ENCODE results near the gene CCNA2.

The CCNA2 gene

GRCh38 chr4:121800961-121801714, 22.5 kb downstream of the CCNA2 start, which contains the start of gene EXOSC9:
Gene EXOSC9, plus strand, starts transcription at chr4:121801323. Its CDS starts 102 bp downstream, at chr4:121801425.
- peak; percentile 93 for DNase-seq

GRCh38 chr4:121800638-121800960, 23.1 kb downstream of the CCNA2 start:
- no peak for DNase-seq

- no peak for DNase-seq
Measured at GRCh38 chr4:121799867-121800501, 23.7 kb downstream of the CCNA2 start.

GRCh38 chr4:121799208-121799823, 24.4 kb downstream of the CCNA2 start:
- DNase-seq, result no peak

GRCh38 chr4:121796283-121796682, 27.4 kb downstream of the CCNA2 start:
- DNase-seq, result no peak

- no peak for DNase-seq
Measured at GRCh38 chr4:121794505-121795188, 29.0 kb downstream of the CCNA2 start.

- DNase-seq, result no peak
Measured at GRCh38 chr4:121792966-121793365, 30.7 kb downstream of the CCNA2 start.

GRCh38 chr4:121791481-121791880, 32.2 kb downstream of the CCNA2 start:
- DNase-seq, result no peak

GRCh38 chr4:121790976-121791375, 32.7 kb downstream of the CCNA2 start:
- DNase-seq, result no peak

GRCh38 chr4:121789960-121790829, 33.5 kb downstream of the CCNA2 start:
- no peak for DNase-seq

- DNase-seq, result no peak
Measured at GRCh38 chr4:121789455-121789854, 34.2 kb downstream of the CCNA2 start.

- no peak for DNase-seq
Measured at GRCh38 chr4:121788896-121789295, 34.8 kb downstream of the CCNA2 start.

GRCh38 chr4:121786221-121786620, 37.5 kb downstream of the CCNA2 start:
- DNase-seq, result no peak

GRCh38 chr4:121785479-121785878, 38.2 kb downstream of the CCNA2 start:
- no peak for DNase-seq

GRCh38 chr4:121784975-121785374, 38.7 kb downstream of the CCNA2 start:
- no peak for DNase-seq

- no peak for DNase-seq
Measured at GRCh38 chr4:121784401-121784800, 39.3 kb downstream of the CCNA2 start.

- DNase-seq, result no peak
Measured at GRCh38 chr4:121783210-121783609, 40.5 kb downstream of the CCNA2 start.

- no peak for DNase-seq
Measured at GRCh38 chr4:121778991-121779628, 44.6 kb downstream of the CCNA2 start.

- no peak for DNase-seq
Measured at GRCh38 chr4:121777625-121778024, 46.1 kb downstream of the CCNA2 start.

- DNase-seq, result no peak
Measured at GRCh38 chr4:121776610-121777401, 46.9 kb downstream of the CCNA2 start.

- DNase-seq, result no peak
Measured at GRCh38 chr4:121773883-121774282, 49.8 kb downstream of the CCNA2 start.

Data from midbrain (tissue), 1 donor.